Measurements from ENCODE around the gene KCNJ5. TPM values are rescaled to one million over a fixed set of nuclear protein-coding genes. Genes with fewer than 3 reads are reported as not detected.
A peak's percentile ranks its signal among the peaks of the same experiment; 100 is the strongest.

The KCNJ5 gene
- polyA plus RNA-seq, 6 donors from 2014 or later = not detected

DNA sequence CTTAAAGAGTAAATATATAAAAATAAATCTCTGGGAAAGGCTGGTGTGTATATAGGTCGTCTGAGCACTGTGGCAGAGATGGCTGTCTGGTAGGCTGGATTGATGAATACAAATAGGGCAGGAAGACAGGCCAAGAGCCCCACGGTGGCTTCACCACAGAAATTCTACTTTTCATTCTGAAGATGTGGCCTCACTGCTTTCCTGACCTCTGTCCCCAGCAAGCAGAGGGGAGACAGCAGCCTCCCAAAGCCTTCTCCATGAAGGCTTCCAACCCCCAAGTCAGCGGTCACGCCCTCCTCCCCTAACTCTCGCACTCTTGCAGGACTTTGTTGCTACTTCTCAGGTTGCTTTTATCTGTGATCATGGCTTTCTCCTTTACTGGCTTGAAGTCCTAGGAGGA lies 13.4 kb upstream of the KCNJ5 start:
- ATAC-seq (ENCODE audit: low read depth in 2 of 2) (no peak), DNase-seq (no peak)
- Mint-ChIP-seq H3K9me3 (peaks cover 0 to 1% (median 0%) of the 10 kb centered on the region in 7 donors), H3K27ac (no peak overlapping the region), H3K4me1 (no peaks in the 10 kb centered on the region), H3K27me3 (peaks cover 50 to 86% (median 81%) of the 10 kb centered on the region in 3 donors), H3K36me3 (no peaks in the 10 kb centered on the region), H3K4me3 (no peak overlapping the region)

DNA sequence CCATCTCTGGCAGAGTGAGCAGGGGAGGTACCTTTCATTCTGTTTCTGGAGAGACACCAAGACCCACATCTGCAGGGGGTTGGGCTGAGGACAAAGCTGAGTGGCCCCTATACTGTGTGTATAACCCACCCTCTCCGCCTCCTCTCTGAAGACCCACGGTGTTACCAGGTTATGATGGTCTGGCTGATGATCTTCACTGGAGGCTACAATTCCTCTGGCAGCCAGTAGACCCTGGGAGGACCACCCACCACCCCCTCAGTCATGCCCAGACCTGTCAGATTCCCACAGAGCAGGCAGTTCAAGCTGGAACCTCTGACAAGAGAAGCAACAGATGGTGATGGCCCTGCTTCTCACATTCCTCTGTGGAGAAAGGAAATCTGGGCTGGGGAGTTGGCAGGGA lies 12.7 kb upstream of the KCNJ5 start:
- H3K27ac Mint-ChIP-seq = no peak overlapping the region
- DNase-seq (no peak), ATAC-seq (ENCODE audit: low read depth in 2 of 2) (no peak)
- no peaks in the 10 kb centered on the region for H3K4me1 Mint-ChIP-seq
- no peaks in the 10 kb centered on the region for H3K36me3 Mint-ChIP-seq
- peaks cover 57 to 86% (median 81%) of the 10 kb centered on the region in 3 donors for H3K27me3 Mint-ChIP-seq
- no peak overlapping the region for H3K4me3 Mint-ChIP-seq
- H3K9me3 Mint-ChIP-seq = peaks cover 0 to 1% (median 0%) of the 10 kb centered on the region in 7 donors

DNA sequence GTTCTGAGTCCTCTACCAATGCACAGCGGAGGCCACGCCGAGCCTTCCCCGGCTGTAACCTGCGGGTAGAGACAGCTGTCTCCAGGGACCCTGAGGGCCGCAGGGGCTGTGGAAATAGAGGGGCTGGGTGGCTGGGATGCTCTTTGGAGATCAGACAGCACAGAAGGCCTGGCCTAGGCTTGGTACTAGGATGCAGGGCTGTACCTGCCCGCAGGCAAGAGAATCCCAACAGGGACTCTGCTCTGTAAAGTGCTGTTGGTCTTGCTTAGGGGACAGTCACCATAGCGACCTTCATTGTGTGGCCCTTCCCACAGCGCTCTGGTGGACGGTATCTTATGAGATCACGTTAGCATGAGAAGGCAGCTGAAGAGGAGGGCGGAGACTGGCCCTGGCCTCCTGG lies 11.3 kb upstream of the KCNJ5 start:
- ATAC-seq (ENCODE audit: low read depth in 2 of 2) (no peak), DNase-seq (no peak)
- Mint-ChIP-seq H3K4me3 (no peak overlapping the region), H3K4me1 (peaks cover 0 to 4% (median 3%) of the 10 kb centered on the region in 3 donors), H3K27ac (no peak overlapping the region), H3K36me3 (no peaks in the 10 kb centered on the region), H3K9me3 (peaks cover 0 to 1% (median 0%) of the 10 kb centered on the region in 7 donors), H3K27me3 (peaks cover 58 to 88% (median 83%) of the 10 kb centered on the region in 3 donors)

DNA sequence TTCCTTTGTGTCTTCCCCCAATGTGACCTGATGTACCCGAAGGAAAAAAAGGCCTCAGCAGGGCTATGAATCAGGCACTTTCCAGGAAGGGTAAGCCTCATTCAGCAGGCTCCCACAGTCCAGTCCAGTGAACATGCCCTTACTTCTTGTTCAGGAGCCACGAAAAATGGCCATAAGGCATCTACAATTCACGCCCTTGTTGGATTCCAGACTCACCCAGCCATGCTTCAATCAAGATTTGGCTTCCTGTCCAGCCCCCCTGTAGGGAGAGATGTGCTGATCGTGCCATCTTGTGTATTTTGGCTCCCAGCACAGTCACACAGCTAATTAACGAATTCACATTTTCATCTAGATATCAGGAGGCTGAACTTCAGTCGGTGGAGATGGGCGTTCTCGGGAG lies 9.9 kb upstream of the KCNJ5 start:
- Mint-ChIP-seq H3K36me3 (no peaks in the 10 kb centered on the region), H3K27me3 (peaks cover 64 to 89% (median 88%) of the 10 kb centered on the region in 3 donors), H3K27ac (no peak overlapping the region), H3K9me3 (peaks cover 0 to 1% (median 0%) of the 10 kb centered on the region in 7 donors), H3K4me3 (no peak overlapping the region), H3K4me1 (peaks cover 0 to 6% (median 4%) of the 10 kb centered on the region in 3 donors)
- DNase-seq = no peak
- ATAC-seq (ENCODE audit: low read depth in 2 of 2) = no peak

DNA sequence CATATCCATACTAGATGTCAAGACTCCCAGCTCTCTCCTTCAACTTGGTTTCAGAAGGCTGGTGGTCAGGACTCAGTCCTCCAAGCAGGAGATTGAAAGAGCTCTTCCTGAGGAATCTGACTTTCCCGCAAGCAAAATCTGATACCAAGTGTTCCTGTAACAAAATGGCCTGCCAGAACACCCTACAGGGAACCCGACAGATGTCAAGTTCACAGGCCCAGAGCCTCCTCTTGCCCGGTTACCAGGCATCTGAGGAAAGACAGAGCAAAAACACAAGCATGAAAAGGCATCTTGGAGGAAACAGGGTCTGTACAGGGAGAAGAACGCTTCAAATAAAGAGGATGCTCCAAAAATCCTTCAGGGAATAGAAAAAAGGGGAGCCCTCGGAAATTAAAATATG lies 8.7 kb upstream of the KCNJ5 start:
- DNase-seq = no peak
- H3K9me3 Mint-ChIP-seq = peaks cover 0 to 1% (median 0%) of the 10 kb centered on the region in 7 donors
- H3K27me3 Mint-ChIP-seq = peaks cover 65 to 90% (median 88%) of the 10 kb centered on the region in 3 donors
- H3K4me3 Mint-ChIP-seq = no peak overlapping the region
- H3K27ac Mint-ChIP-seq = no peak overlapping the region
- ATAC-seq (ENCODE audit: low read depth in 2 of 2) = no peak
- no peaks in the 10 kb centered on the region for H3K36me3 Mint-ChIP-seq
- peaks cover 0 to 13% (median 4%) of the 10 kb centered on the region in 3 donors for H3K4me1 Mint-ChIP-seq

DNA sequence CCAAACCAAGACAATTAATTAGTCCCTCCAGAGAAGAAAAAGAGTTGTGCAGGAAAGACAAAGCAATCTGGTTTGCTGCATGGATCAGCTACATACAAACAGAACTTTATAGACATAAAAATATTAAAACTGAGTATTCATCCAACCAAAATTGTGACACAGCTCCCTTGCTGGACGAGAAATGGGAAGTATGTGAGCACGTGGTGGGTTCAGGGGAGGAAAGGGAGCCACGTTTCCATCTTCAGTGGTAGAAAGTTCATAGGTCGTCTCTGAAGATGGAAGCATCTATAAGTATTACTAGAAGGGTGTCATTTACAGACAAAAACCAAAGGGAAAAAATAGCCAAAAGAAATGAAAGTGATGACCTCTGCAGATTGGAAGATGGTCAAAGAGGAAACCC lies 7.1 kb upstream of the KCNJ5 start:
- H3K36me3 Mint-ChIP-seq = no peaks in the 10 kb centered on the region
- ATAC-seq (ENCODE audit: low read depth in 2 of 2) = no peak
- no peak overlapping the region for H3K4me3 Mint-ChIP-seq
- peak overlapping the region in 2 of 6 donors; percentile 72 to 81 for H3K27ac Mint-ChIP-seq
- H3K9me3 Mint-ChIP-seq = peaks cover 0 to 1% (median 0%) of the 10 kb centered on the region in 7 donors
- H3K4me1 Mint-ChIP-seq = peaks cover 0 to 13% (median 4%) of the 10 kb centered on the region in 3 donors
- H3K27me3 Mint-ChIP-seq = peaks cover 67 to 93% (median 85%) of the 10 kb centered on the region in 3 donors
- no peak for DNase-seq

DNA sequence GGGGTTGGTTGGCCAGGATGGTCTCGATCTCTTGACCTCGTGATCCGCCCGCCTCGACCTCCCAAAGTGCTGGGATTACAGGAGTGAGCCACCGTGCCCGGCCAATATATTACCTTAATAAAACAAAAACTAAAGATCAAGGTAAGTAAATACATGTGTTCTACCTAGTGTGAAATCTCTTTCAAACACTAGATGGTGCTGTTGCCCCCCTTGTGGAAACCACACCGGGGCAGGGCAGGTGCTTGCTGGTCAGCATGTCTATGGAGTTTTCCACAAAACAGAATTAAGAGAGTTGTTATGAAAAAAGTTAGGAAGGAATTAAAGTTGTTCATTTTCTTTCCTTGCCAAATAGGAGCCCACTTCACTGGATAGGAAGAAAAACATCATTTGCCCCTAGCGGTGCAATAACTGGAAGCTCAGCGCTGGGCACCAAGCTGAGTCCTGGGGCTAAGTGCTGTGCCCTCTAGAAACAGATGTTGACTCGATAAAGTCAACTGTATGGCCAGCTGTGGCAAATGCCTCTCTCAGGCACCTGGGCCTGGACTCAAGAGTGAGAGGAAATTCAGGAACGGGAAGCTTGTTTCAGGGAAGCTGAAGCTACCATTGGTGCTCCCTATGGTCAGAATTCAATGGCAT lies 6.3 kb upstream of the KCNJ5 start:
- H3K4me1 Mint-ChIP-seq = peaks cover 0 to 13% (median 4%) of the 10 kb centered on the region in 3 donors
- H3K27me3 Mint-ChIP-seq = peaks cover 72 to 95% (median 89%) of the 10 kb centered on the region in 3 donors
- ATAC-seq (ENCODE audit: low read depth in 2 of 2) (peak; percentile 77 to 89), DNase-seq (peak; percentile 69)
- H3K4me3 Mint-ChIP-seq = no peak overlapping the region
- H3K27ac Mint-ChIP-seq = peak overlapping the region in 1 of 6 donors; percentile 39
- no peaks in the 10 kb centered on the region for H3K36me3 Mint-ChIP-seq
- H3K9me3 Mint-ChIP-seq = peaks cover 0 to 1% (median 0%) of the 10 kb centered on the region in 7 donors

DNA sequence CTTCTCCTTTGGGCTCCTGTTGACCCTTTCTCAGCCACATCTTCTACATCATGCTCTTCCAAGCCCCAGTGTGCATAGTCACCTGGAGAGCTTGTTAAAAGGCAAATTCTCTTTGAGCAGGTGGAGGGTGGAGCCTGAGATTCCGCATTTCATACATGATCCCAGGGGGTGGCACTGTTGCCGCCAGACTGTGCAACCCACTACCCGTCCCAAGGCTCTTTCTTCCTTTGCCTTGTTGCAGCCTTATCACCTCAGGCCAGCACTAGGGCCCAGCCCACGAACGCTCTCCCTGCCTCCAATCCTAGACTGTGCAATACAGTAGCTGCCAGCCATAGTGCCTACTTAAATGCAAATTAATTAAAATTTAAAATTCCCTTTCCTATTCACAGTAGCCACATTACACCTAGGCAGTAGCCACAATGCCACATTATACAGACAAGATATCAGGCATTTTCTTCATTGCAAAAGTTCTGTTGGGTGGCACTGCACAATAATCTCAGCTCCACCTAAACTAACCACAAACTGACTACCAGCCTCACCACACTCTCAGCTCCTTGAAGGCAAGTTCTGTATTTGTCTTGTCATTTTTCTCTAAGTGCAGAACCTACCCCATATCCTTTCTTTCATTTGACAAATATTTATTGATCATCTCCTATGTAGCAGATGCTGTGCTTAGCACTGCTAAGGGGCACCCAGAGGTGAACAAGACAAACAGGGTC lies 4.6 kb upstream of the KCNJ5 start:
- peaks cover 71 to 91% (median 90%) of the 10 kb centered on the region in 3 donors for H3K27me3 Mint-ChIP-seq
- no peak overlapping the region for H3K27ac Mint-ChIP-seq
- no peak overlapping the region for H3K4me3 Mint-ChIP-seq
- ATAC-seq (ENCODE audit: low read depth in 2 of 2) = peak; percentile 22 to 39
- no peaks in the 10 kb centered on the region for H3K9me3 Mint-ChIP-seq
- DNase-seq = no peak
- H3K36me3 Mint-ChIP-seq = no peaks in the 10 kb centered on the region
- H3K4me1 Mint-ChIP-seq = peaks cover 8 to 24% (median 13%) of the 10 kb centered on the region in 3 donors

DNA sequence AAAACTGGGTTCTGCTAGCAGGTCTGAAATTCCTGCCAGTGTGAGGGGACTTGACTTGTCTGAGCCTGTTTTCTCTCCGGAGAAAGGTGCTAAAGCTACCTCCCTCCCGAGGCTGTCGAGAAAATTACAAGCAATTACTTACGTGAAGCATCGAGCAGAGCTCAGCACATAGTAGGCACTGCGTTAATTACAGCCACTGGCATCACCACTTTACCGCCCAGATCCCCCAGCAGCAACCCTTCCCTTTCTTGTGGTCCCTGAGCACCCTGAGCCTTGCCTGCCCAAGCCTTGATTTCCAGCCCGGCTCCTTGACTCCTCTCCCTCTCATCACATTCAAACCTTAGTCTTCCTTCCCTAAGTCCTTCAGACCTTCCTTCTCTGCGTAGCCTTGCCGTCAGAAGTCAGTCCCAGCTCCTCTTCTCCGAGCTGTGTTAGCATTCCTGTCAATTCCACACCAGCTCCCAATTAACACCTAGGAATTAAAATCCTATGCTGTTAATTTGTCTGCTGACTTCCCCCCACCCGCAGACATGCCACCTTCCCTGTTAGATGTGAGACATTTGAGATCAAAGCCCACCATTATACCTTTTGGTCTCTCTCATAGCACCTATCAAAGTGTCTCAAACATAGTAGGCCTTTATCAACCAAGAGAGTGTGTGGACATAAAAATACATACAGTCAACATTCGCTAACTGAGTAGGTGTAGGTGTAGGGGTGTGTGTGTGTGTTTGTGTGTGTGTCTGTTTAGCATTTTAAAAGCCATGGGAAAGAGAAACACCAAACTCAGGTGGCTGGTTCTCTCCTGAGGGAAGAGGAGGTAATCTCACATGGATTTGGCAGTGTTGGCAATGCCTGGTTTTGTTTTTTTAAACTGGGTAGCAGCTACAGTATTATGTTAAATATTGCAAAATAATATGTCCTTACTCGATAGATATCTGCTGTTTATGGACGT lies 2.8 kb upstream of the KCNJ5 start:
- Mint-ChIP-seq H3K27ac (no peak overlapping the region), H3K4me3 (no peak overlapping the region), H3K9me3 (no peaks in the 10 kb centered on the region), H3K36me3 (no peaks in the 10 kb centered on the region), H3K27me3 (peaks cover 72 to 91% (median 90%) of the 10 kb centered on the region in 3 donors), H3K4me1 (peaks cover 16 to 37% (median 19%) of the 10 kb centered on the region in 3 donors)
- DNase-seq = no peak
- ATAC-seq (ENCODE audit: low read depth in 2 of 2) = no peak

DNA sequence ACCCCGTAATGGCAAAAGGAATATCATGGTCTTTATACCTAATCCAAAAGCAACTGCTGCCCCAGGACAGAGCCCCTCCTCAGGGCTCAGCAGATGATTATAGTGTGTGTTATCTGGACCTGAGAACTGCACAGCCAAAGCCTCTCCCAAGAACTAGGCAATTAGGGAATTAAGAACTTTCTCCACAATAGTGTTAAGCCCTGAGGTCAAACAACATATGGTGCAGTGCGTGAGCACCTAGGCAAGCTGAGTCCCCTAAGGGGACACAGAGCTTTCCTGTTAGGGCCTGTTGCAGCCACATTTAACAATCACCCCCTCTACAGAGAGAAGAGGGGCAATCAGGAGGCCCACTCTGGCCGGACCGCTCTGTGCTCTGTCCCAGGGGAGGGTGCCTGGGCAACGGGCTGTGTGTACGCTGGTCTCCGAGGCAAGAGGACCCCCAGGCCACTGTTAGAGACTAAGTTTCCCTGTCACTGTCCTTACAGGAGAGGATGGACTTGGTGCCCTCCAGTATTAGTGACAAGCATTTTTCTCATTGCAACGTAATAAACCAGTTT lies 1.4 kb upstream of the KCNJ5 start:
- Mint-ChIP-seq H3K36me3 (no peaks in the 10 kb centered on the region), H3K9me3 (peaks cover 0 to 1% (median 0%) of the 10 kb centered on the region in 7 donors), H3K27ac (no peak overlapping the region), H3K4me1 (peaks cover 21 to 41% (median 24%) of the 10 kb centered on the region in 3 donors), H3K4me3 (peak overlapping the region in 7 of 8 donors; percentile 7 to 79 (median 46)), H3K27me3 (peaks cover 74 to 91% (median 91%) of the 10 kb centered on the region in 3 donors)
- no peak for DNase-seq
- no peak for ATAC-seq (ENCODE audit: low read depth in 2 of 2)

DNA sequence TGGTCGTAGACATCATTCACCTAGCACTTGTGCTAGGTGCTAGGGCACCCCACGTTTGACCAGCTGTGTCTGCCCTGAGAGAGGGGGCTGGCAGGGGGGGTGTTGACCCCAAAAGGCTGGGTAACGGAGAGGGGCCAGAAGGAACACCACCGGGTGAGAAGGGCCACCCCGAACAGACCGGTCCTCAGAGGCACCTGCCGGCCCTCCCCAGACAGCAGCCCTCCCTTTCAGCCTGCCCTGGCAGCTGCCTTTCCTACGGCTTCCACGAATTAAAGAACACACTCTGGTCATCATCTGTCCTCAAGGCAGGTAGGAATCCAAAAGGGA lies 977 bp upstream of the KCNJ5 start:
- H3K9me3 Mint-ChIP-seq = peaks cover 0 to 2% (median 0%) of the 10 kb centered on the region in 7 donors
- ATAC-seq (ENCODE audit: low read depth in 2 of 2) (no peak), DNase-seq (no peak)
- no peak overlapping the region for H3K27ac Mint-ChIP-seq
- H3K36me3 Mint-ChIP-seq = no peaks in the 10 kb centered on the region
- peaks cover 19 to 38% (median 24%) of the 10 kb centered on the region in 3 donors for H3K4me1 Mint-ChIP-seq
- H3K27me3 Mint-ChIP-seq = peaks cover 72 to 91% (median 91%) of the 10 kb centered on the region in 3 donors
- peak overlapping the region in 7 of 8 donors; percentile 22 to 89 (median 70) for H3K4me3 Mint-ChIP-seq

DNA sequence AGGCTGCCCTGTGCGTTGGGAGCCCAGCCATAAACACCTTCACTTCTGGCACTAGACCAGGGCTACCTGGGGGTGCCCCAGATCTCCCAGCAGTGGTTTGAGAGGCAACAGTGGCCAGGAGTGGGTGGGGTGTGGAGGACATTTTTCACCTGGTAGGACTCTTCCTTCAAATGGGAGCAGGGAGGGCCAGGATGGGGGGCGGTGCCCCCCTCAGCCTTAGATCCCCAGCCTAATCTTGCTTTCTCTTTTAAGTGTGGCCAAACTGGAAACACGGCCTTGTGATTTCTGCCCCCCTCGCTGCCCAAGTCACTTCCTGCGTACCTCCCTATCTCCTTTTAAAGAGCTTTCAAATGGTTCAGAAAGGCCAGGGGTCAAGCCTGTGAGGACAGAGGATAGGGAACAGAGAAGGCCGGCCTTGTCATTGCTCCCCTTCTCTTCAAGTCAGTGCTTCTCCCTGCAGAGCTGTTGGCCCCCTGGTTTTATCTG lies 800 bp downstream of the KCNJ5 start:
- Mint-ChIP-seq H3K27ac (no peak overlapping the region), H3K27me3 (peaks cover 70 to 91% (median 86%) of the 10 kb centered on the region in 3 donors), H3K4me1 (peaks cover 19 to 31% (median 24%) of the 10 kb centered on the region in 3 donors), H3K36me3 (no peaks in the 10 kb centered on the region), H3K4me3 (peak overlapping the region; percentile 36 to 92 (median 74)), H3K9me3 (peaks cover 0 to 2% (median 0%) of the 10 kb centered on the region in 7 donors)
- DNase-seq (no peak), ATAC-seq (ENCODE audit: low read depth in 2 of 2) (no peak)
